Common myeloid progenitor, CD34-positive (primary cell): ENCODE results near the gene SEC14L6.

Experiments
- CTCF ChIA-PET: fragments of 350-600 bp; sonication (Branson Sonifier 250); formaldehyde crosslinking; loops from one replicate; lab custom pipeline; 2021; ENCODE audit warnings: antibody characterized with exemption; lab: Charles Lee
- POLR2A ChIA-PET: fragments of 350-600 bp; sonication (Branson Sonifier 250); formaldehyde crosslinking; loops from one replicate; lab custom pipeline; 2021; ENCODE audit warnings: antibody characterized with exemption; lab: Charles Lee
- DNase-seq, 3 donors: peaks; one replicate each; pipeline versions ENCODE4 v3.0.0 to v3.0.0-alpha.2; 2013
- H3K27ac ChIP-seq, 2 experiments: 1 replicate in 1 of 2; 2 replicates in 1 of 2; pipeline ENCODE4 v1.7.0; 2013; ENCODE audit warnings: inconsistent platforms in 2 of 2, low read length in 2 of 2, mild to moderate bottlenecking in 2 of 2, low read depth in 1 of 2, moderate library complexity in 1 of 2; ENCODE audit not compliant: severe bottlenecking in 2 of 2, insufficient read depth in 1 of 2, poor library complexity in 1 of 2
- H3K27me3 ChIP-seq, 5 experiments: replicated peaks in 2 of 5; 1 replicate in 3 of 5; 2 replicates in 2 of 5; pipeline versions ENCODE4 v1.6.1 to v1.7.0; 2013; ENCODE audit warnings: low read length in 4 of 5, mild to moderate bottlenecking in 2 of 5, moderate library complexity in 2 of 5, inconsistent platforms in 1 of 5; ENCODE audit not compliant: insufficient read depth in 5 of 5, control insufficient read depth in 4 of 5
- H3K36me3 ChIP-seq, 4 experiments: 1 replicate in 2 of 4; 2 replicates in 2 of 4; pipeline versions ENCODE4 v1.6.1 to v1.7.0; 2013; ENCODE audit warnings: low read length in 3 of 4, control low read depth in 1 of 4, mild to moderate bottlenecking in 1 of 4; ENCODE audit not compliant: control insufficient read depth in 4 of 4, insufficient read depth in 4 of 4
- H3K4me1 ChIP-seq, 4 experiments: 1 replicate in 3 of 4; 2 replicates in 1 of 4; pipeline versions ENCODE4 v1.6.1 to v1.7.1; 2013; ENCODE audit warnings: low read length in 3 of 4, mild to moderate bottlenecking in 3 of 4, control low read depth in 1 of 4, inconsistent platforms in 1 of 4, moderate library complexity in 1 of 4; ENCODE audit not compliant: control insufficient read depth in 4 of 4, insufficient read depth in 4 of 4; ENCODE audit errors: control extremely low read depth in 1 of 4
- H3K4me3 ChIP-seq, 7 experiments: 1 replicate in 4 of 7; 2 replicates in 3 of 7; pipeline versions ENCODE4 v1.5.1 to v1.7.0; 2013; ENCODE audit warnings: mild to moderate bottlenecking in 7 of 7, low read length in 6 of 7, moderate library complexity in 6 of 7, inconsistent platforms in 2 of 7, low read depth in 2 of 7, control low read depth in 1 of 7; ENCODE audit not compliant: insufficient read depth in 4 of 7, control insufficient read depth in 1 of 7; ENCODE audit errors: extremely low read depth in 1 of 7
- H3K9me3 ChIP-seq, 5 experiments: 1 replicate in 4 of 5; 2 replicates in 1 of 5; pipeline versions ENCODE4 v1.6.1 to v1.7.1; 2013; ENCODE audit warnings: low read length in 4 of 5, mild to moderate bottlenecking in 2 of 5, inconsistent platforms in 1 of 5, low read depth in 1 of 5, moderate library complexity in 1 of 5; ENCODE audit not compliant: control insufficient read depth in 4 of 5, insufficient read depth in 2 of 5; ENCODE audit errors: control extremely low read depth in 1 of 5
- WGBS: methylation state at CpG from one replicate; pipeline ENCODE4 v1.1.5; 2013; ENCODE audit not compliant: insufficient coverage; 5-methylcytosine and 5-hydroxymethylcytosine counted together

SEC14L6 gene

DNA sequence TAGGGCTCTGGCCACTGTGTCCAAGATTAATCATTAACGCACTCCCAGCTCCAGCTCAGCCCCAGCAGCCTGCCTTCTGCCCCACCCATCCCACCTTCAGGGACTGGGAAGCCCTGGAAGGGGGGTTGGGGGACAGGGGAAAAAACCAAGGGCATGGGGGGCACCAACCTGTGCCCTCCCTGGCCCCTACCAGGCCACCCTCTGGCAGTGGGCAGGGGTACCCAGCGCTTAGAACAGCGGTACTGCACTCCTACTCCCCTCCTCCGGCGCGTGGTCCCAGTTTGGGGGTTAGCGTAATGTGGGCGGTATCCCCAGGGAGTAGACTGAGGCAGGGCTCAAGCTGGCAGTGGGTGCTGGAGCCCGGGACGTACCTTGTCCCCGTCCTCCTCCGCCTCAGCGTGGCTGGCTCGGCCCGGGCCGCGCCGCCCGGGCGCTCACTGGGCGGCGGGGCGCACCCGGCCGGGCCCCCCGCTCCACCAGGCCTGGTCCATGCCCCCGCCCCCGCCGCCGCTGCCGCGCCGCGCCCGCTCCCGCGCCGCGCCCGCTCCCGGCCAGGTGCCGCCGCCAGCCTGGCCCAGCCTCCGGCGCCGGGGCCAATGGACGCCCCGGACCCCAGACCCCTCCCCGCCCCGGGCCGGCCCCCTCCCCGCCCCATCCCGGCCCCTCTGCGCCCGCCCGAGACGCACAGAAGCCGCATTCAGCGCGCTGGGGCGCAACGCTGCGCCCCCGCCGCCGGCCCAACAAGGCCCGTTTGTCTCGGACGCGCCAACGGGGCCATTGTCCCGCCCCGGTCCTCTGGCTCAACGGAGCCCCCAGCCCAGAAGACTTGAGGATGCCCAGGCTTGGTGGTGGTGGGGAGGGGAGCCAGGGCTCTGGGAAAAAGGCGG, 27.8 kb upstream of the SEC14L6 start, which contains the start of gene GAL3ST1:
Gene GAL3ST1, minus strand, starts transcription at position 571 of the 887 bp plus-strand sequence. CDS start 17,273 bp downstream, outside the sequence.
- Histone ChIP-seq H3K4me1 (peaks cover 0 to 4% (median 2%) of the 10 kb centered on the region in 4 experiments), H3K9me3 (no peaks in the 10 kb centered on the region), H3K4me3 (no peak within 1 kb of the TSS), H3K27ac (no peak within 1 kb of the TSS), H3K27me3 (peaks cover 0 to 34% (median 19%) of the 10 kb centered on the region in 5 experiments), H3K36me3 (peaks cover 13 to 44% (median 29%) of the 10 kb centered on the region in 4 experiments)
- WGBS = 23% methylated on average over 67 of the region's 75 CpGs
- POLR2A ChIA-PET = no interaction called here
- no peak for DNase-seq
- CTCF ChIA-PET = no interaction called here

DNA sequence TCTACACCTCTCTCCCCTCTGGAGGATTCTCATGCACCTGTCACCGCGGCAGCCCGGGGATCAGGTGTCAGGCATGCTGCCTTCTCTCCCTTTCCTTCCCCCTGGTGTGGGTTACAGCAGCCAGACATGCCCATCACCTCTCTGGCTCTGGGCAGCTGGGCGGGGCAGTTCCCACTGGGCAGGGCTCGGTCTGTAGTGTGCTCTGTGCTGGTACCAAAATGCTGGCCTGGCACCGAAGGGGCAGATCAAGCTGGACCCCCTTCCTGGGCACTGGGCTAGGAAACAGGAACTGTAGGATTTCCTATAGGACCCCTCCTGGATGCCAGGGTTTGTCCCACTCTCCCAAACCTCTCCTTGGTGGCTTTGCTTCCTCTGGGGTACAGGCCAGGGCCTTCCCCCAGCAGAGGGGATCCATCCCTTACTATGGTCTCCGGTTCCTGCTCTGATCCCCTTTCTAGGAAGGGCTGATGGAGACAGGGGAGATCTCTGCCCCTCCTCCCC, 27.1 kb upstream of the SEC14L6 start:
- POLR2A ChIA-PET = no interaction called here
- 73% methylated on average over 7 of the region's 7 CpGs for WGBS

DNA sequence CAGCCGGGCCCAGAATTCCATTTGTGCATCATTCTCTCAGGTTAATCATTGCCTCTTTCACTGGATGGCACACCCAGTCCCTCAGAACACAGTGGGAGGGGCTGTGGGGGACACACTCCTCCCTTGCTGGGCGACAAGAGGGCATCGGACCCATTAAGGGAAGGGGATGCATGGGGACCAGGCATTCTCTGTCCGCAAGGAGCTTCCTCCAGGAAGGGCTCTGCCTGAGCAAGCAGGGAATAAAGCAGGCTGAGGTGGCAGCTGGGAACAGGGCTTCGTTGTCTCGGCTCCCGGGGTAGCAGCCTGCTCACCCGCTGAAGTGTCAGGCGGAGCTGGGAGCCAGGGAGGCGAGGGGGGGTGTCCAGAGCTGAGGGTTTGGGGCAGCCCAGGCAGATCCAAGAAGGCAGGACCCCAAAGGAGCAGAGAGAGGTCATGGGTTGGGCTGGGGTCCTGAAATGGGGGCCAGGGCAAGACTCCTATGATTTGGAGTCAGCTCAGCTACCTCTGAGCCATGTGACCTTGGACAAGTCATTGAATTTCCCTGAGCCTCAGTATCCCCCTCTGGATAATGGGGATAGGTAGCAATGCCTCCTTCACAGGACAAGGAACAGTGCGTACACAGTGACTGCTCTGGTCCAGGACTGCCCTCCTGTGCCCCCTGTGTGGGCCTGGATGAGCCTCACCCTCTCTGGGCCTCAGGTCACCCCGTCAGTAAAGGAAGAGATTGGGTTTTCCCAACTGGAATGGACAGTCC, 26.5 kb upstream of the SEC14L6 start:
- no peak overlapping the region for H3K4me3 ChIP-seq
- H3K36me3 ChIP-seq = peaks cover 9 to 30% (median 21%) of the 10 kb centered on the region in 4 experiments
- H3K4me1 ChIP-seq = peaks cover 0 to 4% (median 2%) of the 10 kb centered on the region in 4 experiments
- CTCF ChIA-PET = no interaction called here
- 84% methylated on average over 10 of the region's 12 CpGs for WGBS
- H3K27me3 ChIP-seq = peaks cover 0 to 36% (median 21%) of the 10 kb centered on the region in 5 experiments
- no peak overlapping the region for H3K27ac ChIP-seq
- DNase-seq = no peak
- H3K9me3 ChIP-seq = no peaks in the 10 kb centered on the region
- POLR2A ChIA-PET = no interaction called here

More for the DNA sequence above, 27.1 kb upstream of the SEC14L6 start:
- Histone ChIP-seq H3K36me3 (peaks cover 9 to 37% (median 25%) of the 10 kb centered on the region in 4 experiments), H3K9me3 (no peaks in the 10 kb centered on the region), H3K27ac (no peak overlapping the region), H3K4me1 (peaks cover 0 to 4% (median 2%) of the 10 kb centered on the region in 4 experiments), H3K27me3 (peaks cover 0 to 35% (median 21%) of the 10 kb centered on the region in 5 experiments), H3K4me3 (no peak overlapping the region)
- DNase-seq = no peak
- CTCF ChIA-PET = no interaction called here

DNA sequence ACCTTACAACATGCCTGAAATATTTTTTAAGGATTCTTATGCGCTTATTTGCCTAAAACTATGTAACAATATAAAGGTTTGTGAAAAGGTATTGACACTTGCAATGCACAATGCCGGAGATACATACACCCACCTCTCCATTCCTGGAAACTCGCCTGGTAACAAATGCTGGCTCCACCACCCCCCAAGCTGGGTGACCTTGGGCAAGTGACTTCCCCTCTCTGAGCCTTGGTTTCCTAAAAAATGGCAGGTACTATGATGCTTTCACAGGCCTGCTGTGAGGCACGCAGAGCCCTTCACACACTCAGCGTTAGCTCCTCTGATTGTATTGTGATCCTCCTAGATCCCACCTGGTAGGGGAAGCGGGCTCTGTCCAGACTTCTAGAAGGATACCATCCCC, 25.7 kb upstream of the SEC14L6 start:
- Histone ChIP-seq H3K4me3 (no peak overlapping the region), H3K4me1 (peaks cover 0 to 4% (median 2%) of the 10 kb centered on the region in 4 experiments), H3K27me3 (peaks cover 0 to 36% (median 21%) of the 10 kb centered on the region in 5 experiments), H3K36me3 (peaks cover 9 to 22% (median 17%) of the 10 kb centered on the region in 4 experiments), H3K27ac (no peak overlapping the region), H3K9me3 (no peaks in the 10 kb centered on the region)
- ChIA-PET POLR2A (no interaction called here), CTCF (interaction anchor here (1.0 kb wide), 1 partner anchor 191 kb away, joined by 3 read pairs; no protein-coding TSS in a partner anchor)
- no peak for DNase-seq
- WGBS = 100% methylated on average over 2 of the region's 6 CpGs

DNA sequence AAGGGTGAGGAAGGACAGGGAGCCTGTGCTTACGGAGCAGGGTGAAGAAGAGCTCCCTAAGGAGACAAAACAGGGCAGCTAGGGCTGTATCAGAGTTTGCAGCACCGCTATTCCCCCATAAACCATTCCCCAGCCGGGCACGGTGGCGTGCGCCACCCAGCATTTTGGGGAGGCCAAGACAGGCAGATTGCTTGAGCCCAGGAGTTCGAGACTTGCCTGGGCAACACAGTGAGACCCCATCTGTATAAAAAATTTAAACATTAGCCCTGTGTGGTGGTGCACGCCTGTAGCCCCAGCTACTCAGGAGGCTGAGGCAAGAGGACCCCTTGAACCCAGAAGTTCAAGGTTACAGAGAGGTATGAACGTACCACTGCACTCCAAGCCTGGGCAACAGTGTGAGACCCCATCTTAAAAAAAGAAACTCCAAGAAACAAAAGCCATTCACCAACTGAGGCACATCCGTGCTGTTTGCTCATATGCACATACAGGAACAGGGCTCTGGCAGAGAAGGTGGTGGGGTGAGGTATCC, 23.2 kb upstream of the SEC14L6 start:
- peaks cover 0 to 2% (median under 1%) of the 10 kb centered on the region in 4 experiments for H3K4me1 ChIP-seq
- H3K27me3 ChIP-seq = peaks cover 0 to 29% (median 23%) of the 10 kb centered on the region in 5 experiments
- H3K9me3 ChIP-seq = no peaks in the 10 kb centered on the region
- H3K36me3 ChIP-seq = no peaks in the 10 kb centered on the region
- 93% methylated on average over 7 of the region's 10 CpGs for WGBS
- no peak for DNase-seq
- ChIA-PET POLR2A (no interaction called here), CTCF (no interaction called here)
- no peak overlapping the region for H3K4me3 ChIP-seq
- H3K27ac ChIP-seq = no peak overlapping the region

DNA sequence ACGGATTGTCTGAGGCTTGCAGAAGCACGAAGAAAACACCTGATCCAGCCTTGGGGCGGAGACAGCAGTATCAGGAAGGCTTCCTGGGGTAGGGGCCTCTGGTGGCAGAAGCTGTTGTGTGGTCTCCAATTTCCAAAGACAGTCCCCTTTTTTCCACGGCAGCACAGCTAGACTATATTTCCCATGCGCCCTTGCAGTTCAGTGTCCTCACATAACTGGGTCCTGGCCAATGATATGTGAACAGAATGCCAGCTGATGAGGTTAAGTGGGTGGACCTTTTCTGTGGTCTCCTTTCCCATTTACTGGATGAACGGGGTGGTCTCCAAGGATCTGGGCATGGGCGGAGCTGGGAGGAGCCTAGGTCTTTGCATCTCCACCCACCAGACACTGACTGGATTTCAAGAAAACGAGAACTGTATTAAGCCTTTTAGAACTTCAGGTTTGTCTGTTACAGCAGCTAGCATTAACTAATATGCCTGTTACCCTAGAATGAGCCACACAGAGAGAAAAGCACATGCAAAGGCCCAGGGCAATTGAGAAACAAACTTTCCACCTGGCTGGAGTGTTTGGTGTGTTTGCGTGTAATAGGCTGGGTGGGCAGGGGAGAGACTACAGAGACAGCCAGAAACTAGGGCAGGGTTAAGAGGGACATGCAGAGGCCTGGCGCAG, 21.7 kb upstream of the SEC14L6 start:
- no peak for DNase-seq
- no peaks in the 10 kb centered on the region for H3K36me3 ChIP-seq
- no peak overlapping the region for H3K27ac ChIP-seq
- 91% methylated on average over 8 of the region's 10 CpGs for WGBS
- peaks cover 0 to 18% (median 11%) of the 10 kb centered on the region in 5 experiments for H3K27me3 ChIP-seq
- H3K9me3 ChIP-seq = no peaks in the 10 kb centered on the region
- no peak overlapping the region for H3K4me3 ChIP-seq
- H3K4me1 ChIP-seq = no peaks in the 10 kb centered on the region
- ChIA-PET CTCF (interaction anchor here (0.9 kb wide), 1 partner anchor 65 kb away, joined by 4 read pairs; no protein-coding TSS in a partner anchor), POLR2A (no interaction called here)
